Omental fat pad (tissue), 4 donors: ENCODE measurements around the gene GSK3A. TPM values are rescaled to one million over a fixed set of nuclear protein-coding genes. Genes with fewer than 3 reads are reported as not detected.

Experiments used
- ATAC-seq: fragments of 150-250 bp; one replicate; pipeline ENCODE4 v1.9.1; 2016; ENCODE audit warnings: mild to moderate bottlenecking, moderate library complexity; ENCODE audit not compliant: low FRiP score
- DNase-seq: peaks from one replicate; pipeline ENCODE4 v3.0.0-alpha.2; 2019; ENCODE audit warnings: low spot score
- total RNA-seq, 4 donors: library from RNA; depleted of rRNA; stranded (reverse); fragments of >200 nt; gene quantifications; one replicate each; pipeline ENCODE4 v1.1.0, GENCODE V29; 2016
- TF ChIP-seq, protein P1 (sequence below), 3 donors: fragments of 450-650 bp; IDR thresholded peaks; one replicate each; pipeline ENCODE4 v1.5.1; 2016 to 2017; ENCODE audit warnings: antibody characterized with exemption in 3 of 3, mild to moderate bottlenecking in 3 of 3, moderate library complexity in 2 of 3

GSK3A gene
- total RNA-seq, 4 donors from 2014 or later, result 16.9 to 32.3 (median 20.0) TPM

DNA sequence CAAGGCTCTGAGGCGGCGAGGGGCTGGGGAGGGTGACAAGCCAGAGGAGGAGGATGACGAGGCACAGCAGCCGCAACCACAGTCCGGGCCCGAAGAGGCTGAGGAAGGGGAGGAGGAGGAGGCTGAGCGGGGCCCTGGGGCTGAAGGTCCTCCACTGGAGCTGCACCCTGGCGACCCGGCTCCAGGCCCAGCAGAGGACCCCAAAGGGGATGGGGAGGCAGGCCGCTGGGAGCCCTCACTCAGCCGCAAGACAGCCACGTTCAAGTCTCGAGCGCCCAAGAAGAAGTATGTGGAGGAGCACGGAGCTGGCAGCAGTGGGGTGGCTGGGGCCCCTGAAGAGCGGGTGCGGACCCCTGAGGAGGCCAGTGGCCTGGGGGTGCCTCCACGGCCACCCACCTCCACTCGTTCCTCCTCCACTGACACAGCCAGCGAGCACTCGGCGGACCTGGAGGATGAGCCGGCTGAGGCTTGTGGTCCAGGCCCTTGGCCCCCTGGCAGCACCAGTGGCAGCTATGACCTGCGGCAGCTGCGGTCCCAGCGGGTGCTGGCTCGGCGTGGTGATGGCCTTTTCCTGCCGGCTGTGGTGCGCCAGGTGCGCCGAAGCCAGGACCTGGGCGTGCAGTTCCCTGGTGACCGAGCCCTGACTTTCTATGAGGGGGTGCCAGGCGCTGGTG lies 29.6 kb upstream of the GSK3A start:
- DNase-seq (no peak), ATAC-seq (no peak)
- TF ChIP-seq, protein P1, sequence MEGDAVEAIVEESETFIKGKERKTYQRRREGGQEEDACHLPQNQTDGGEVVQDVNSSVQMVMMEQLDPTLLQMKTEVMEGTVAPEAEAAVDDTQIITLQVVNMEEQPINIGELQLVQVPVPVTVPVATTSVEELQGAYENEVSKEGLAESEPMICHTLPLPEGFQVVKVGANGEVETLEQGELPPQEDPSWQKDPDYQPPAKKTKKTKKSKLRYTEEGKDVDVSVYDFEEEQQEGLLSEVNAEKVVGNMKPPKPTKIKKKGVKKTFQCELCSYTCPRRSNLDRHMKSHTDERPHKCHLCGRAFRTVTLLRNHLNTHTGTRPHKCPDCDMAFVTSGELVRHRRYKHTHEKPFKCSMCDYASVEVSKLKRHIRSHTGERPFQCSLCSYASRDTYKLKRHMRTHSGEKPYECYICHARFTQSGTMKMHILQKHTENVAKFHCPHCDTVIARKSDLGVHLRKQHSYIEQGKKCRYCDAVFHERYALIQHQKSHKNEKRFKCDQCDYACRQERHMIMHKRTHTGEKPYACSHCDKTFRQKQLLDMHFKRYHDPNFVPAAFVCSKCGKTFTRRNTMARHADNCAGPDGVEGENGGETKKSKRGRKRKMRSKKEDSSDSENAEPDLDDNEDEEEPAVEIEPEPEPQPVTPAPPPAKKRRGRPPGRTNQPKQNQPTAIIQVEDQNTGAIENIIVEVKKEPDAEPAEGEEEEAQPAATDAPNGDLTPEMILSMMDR (IDR thresholded peaks at IDR 0.05), result no peak

DNA sequence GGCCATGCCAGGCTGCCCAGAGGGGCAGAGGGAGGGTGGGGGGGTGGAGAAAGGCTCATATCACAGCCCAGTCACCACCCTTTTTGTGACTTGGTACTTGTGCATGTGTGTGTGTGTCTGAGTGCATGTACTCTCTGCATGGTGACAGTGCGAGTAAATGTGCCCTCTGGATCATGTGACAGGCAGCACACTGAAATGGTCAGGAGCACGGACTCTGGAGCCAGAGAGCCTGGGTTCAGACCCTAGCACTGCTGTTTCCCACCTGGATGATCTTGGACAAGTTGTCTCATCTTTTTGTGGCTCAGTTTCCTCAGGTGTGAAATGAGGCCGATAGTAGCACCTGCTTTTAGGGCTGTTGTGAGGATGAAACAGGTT lies 28.6 kb upstream of the GSK3A start:
- DNase-seq (no peak), ATAC-seq (no peak)
- TF ChIP-seq, protein P1 (IDR thresholded peaks at IDR 0.05), result no peak

DNA sequence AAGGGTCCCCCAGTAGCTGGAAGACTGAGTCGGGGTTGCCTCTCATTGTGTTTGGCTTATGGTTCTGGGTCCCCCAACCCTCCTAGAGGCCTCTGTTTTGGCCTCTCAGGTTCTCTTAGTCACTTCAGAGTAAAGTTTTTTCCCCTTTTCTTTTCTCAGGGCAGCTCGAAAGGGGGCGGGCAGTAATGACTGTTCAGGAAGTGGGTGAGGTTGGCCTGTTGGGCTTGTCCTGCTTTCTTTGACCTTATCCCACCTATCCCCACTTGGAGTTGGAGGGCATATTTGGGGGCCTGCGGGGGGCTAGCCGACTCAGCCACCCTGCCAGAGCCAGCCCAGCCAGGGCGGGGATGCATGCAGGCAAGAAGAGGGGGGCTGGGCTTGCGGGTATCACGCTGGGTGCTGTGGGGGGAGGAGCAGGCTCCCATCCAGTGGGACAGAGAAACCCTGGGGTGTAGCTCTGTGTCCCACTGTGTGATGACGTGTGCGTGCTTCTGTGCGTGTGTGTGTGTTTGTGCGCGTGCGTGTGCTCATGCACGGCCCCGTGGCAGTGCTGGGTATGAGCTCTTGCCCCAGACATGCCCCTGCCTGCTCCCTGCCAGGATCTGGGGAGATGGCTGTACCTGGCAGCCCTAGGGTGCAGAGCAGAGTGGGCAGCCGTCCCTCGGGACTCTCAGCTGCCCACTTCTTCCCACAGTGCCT lies 28.1 kb upstream of the GSK3A start:
- TF ChIP-seq, protein P1 (IDR thresholded peaks at IDR 0.05), result no peak
- no peak for ATAC-seq
- DNase-seq, result no peak

DNA sequence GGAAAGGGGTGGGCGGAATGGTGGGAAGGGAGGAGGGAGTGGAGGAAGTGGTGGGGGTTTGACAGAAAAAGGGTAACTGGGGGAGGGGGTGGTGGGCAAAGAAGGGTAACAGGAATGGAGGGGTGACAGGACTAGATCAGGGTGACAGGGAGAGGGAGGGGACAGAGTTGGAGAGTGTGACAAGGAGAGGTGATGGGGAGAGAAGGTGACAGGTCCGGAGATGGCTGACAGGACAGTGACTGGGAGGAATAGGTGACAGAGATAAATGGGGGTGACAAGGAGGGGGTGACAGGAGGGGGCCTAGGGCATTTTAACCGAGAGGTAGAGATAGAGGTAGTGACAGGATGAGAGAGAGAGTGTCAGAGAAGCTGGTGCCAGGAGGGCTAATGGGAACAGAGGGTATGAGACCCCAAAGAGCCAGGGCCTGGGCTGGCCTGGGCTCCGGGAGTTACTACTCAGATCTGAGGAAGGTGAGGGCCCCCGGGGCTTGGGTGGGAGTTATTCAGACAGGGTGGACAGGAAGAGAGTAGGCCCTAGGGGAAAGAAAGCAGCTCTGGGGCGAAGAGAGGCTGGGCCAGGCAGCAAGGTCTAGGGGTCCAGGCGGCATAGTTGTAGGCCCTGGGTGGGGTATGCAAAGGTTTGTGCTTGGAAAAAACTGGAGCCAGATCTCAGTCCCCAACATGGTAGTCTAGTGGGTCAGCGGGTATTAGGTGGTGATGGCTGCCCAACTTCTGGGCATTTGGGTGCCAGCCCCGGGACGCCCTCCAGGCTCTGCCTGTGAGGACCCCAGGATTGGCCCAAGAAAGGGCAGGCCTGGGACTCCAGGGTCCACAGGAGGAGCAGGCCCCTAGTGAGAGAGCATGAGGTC lies 27.3 kb upstream of the GSK3A start:
- DNase-seq (no peak), ATAC-seq (no peak)
- TF ChIP-seq, protein P1 (IDR thresholded peaks at IDR 0.05), result no peak

DNA sequence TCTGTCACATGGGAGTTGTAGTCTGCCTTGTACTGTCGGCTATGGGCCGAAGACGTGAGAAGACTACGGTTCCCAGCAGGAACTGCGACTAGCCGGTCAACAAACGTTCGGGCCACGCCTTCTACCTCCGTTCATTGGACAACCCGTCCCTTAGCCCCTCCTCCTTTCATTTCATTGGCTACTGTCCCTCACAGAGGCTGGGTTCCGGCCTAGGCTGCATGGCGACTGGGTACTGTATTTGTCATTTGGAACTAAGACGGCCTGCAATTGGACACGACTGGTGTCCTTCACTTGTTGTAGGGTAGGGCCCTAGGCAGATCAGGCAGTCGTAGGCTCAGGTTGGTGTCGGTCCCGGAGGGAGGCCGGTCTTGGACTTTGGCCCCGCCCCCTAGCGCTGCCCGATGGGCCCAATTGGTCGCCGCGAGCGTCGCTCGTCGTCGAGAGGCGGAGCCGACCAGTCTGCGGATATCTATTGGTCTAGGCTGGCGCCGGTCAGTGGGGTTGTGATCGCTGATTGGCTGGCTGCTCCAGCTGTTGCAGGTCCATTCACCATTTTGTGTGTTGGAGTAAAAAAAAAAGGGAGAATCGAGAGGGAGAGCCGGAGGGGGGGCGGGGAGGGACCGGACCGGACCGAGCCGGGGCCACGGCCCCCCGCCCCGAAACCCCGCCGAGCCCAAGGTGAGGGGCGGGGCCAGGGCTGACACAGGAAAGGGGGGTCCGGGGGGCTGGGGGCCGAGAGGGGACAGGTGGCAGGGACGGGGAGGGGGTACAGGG lies 26.5 kb upstream of the GSK3A start, which contains the start of gene CIC:
CIC (plus strand) TSS at position 549 of the 774 bp plus-strand sequence. CDS start 2,532 bp downstream, outside the sequence.
- DNase-seq (peak; percentile 100), ATAC-seq (peak; percentile 96)
- TF ChIP-seq, protein P1 (IDR thresholded peaks at IDR 0.05), result no peak

DNA sequence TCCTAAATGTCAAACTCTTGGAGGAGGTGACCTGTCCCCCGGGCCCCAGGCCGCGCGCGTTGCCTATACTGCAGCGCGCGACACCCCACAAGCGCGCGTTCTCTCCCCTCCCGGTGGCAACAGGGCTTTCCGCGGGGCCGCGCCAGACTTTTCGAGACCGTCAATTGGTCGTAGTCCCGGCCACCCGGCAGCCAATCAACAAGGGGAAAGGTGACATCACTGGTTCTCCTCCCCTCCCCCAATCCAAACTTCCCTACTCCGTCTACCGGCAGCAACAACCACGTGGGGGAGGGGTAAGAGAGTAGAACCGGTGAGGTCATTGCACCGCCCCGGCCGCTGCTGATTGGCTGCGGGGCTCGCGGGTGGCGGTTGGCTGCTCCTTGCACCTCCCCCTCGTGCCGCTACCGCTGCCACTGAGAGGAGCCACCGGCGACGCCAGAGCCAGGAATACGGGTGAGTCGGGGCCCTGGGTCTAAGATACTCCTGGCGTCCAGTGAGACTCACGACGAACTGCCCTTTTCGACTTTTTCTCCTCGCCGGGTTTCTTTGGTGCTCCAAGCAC lies 25.8 kb upstream of the GSK3A start:
- TF ChIP-seq, protein P1 (IDR thresholded peaks at IDR 0.05), result no peak
- DNase-seq (peak; percentile 88), ATAC-seq (peak; percentile 85)
